HS-27A (cell line): ENCODE results near the gene SLC24A3.
"Not testable (repeated sequence)": the region's sequence is repeated elsewhere in the genome, so short reads cannot be mapped to it uniquely, and the experiment has no call there.

Experiments
- DNase-seq: peaks from one replicate; pipeline ENCODE4 v3.0.0-alpha.2; 2012; ENCODE audit warnings: low read depth, missing footprints

The SLC24A3 gene

DNA sequence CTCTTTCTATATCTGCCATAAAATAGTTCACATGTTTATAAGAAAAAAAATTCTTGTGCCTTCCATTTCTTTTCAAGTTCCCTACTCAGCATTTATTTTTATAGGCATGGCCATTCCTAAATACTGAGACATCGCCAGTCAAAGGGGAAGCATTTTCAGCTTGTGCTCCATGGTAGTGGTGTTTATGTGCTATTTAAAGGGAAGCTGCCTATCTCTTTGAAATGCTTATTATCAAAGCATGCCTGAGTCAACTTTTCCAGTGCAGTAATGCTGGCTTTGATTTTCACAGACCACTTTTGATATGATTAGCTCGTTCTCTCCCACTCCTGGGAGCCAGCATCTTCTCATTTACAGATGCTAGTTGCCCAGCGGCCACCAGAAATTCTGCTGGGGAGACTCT, 421.5 kb downstream of the SLC24A3 start:
- DNase-seq: no peak

DNA sequence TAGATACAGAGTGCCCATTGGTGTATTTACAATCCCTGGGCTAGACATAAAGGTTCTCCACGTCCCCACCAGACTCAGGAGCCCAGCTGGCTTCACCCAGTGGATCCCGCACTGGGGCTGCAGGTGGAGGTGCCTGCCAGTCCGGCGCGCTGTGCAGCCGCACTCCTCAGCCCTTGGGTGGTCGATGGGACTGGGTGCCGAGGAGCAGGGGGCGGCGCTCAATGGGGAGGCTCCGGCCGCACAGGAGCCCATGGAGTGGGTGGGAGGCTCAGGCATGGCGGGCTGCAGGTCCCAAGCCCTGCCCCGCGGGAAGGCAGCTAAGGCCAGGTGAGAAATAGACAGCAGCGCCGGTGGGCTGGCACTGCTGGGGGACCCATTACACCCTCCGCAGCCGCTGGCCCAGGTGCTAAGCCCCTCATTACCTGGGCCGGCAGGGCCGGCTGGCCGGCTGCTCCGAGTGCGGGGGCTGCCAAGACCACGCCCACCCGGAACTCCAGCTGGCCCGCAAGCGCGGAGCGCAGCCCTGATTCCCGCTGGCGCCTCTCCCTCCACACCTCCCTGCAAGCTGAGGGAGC, 427.1 kb downstream of the SLC24A3 start:
- not testable (repeated sequence) for DNase-seq

DNA sequence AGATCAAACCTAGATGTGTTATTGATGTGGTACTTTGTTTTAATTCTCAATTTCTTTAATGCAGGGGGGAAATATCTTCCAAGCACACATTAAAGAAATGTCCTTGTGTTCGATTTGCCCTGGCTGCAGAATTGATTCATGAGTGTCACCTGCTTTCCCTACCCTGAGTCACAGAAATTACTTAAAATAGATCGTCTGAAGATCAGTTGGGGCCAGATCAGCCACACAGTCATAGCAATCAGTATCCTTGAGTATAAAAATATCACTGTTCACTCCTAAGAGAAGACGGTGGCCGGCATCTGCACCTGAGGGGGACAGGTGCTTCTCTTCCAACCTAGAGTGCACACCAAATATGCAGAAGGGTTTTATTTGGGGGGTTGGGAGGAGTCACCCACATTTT, 430.4 kb downstream of the SLC24A3 start:
- no peak for DNase-seq

DNA sequence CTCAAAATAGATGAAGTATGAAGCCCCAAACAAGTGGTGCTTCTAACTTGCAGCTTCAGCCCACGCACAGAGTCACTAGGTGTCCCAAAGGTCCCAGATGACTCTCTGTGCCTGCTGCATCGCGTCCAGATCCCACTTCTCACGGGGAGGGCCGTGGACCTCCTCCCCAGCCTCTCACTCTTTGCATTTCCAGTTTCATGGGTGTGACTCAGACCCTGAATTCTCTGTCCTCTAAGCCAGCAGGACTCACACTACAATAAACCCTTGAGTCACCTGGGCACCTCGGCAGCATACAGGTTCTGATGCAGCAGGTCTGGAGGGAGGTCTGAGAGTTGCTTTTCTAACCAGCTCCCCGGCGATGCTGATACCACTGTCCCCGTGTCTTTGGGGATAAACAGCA, 431.6 kb downstream of the SLC24A3 start:
- DNase-seq: no peak

DNA sequence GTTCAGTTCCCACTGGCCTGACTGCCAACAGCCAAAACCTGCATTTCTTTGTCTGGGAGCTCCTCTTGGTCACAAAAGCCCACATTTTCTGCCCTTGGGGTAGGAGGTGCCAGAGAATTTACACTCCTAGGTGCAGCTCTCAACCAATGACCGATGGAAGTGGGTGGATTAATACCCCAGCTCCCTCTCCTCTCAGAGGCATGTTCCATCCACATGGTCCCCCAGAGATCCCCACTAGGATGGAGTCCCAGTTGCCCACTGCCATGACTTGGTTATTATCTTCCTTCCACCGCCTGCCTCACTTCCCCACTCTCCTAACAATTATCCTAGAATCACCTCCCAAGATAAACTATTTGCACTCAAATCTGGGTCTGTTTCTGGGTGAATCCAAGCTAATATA, 434.5 kb downstream of the SLC24A3 start:
- no peak for DNase-seq

DNA sequence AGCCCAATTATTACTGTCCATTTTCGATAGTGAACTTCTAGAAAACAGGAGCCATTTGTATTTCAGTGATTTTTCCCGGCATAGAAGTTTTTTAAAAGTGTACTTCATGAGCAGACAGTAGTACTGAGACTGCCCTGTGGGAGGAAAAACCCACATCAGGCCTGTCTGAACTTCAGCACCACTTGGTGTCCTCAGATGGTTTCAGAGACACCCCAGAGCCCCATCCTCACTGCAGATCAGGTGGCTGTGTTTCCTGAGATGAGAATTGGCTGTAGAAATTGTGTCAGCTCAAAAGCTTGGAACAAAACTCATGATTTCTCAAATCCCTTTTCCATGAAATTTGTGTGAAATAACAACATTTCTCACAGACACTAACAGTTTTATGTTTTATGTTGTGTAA, 435.6 kb downstream of the SLC24A3 start:
- no peak for DNase-seq

DNA sequence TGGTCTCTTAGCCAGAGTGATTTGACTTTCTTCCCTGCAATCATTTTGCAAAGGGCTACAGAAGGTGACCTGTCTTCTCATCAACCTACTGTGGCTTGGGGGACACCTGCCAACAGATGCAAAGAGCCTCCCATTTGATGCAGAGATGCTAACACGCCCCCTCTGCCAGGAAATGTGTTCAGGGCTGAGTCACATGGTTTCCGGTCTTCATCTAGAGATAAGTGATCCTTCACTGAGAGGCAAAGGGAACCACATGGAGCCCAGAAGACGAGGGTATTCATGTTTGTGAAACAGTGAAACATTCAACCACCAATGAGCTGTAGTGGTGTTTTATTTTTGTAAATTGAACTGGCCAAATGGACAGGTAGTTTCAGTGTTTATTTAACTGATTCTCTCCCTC, 436.6 kb downstream of the SLC24A3 start:
- no peak for DNase-seq

DNA sequence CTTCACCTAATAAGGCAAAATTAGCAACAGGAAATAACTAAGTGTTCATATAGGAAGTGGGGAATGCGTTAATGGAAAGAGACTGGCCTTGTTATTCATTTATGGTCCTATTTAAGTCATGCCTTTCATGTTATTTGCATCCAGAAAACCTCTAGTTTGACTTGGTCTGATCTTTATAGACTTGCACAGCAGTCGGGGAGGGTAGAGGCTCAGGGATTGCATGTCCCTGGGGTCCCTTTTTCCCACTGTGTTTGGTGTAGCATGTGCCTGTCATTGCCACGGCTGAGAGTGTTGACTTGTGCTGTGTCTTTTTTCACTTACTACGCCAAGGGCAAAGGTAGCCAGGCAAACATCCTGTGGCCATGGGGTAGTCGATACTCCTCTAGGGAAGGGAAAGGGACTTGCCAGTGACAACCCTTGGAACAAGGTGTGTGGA, 440.2 kb downstream of the SLC24A3 start:
- no peak for DNase-seq

DNA sequence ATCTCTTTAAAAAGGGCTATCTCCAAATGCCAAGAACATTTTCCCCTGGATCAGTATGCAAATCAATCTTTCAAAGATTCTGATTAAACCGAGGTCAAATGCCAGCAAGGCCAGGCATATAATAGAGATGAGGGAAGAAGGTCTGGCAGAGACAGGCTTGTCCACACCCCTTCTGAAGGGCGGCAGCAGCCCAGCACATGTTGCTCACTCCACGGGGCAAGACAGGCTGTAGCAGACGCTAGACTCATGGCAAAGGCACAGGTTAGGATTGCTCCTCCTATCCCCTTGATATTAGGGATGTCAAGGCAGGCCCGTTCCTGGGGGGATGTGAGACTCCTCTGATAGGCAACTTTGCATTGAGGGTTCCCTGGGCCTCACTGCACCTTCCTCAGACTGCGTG, 440.9 kb downstream of the SLC24A3 start:
- no peak for DNase-seq

DNA sequence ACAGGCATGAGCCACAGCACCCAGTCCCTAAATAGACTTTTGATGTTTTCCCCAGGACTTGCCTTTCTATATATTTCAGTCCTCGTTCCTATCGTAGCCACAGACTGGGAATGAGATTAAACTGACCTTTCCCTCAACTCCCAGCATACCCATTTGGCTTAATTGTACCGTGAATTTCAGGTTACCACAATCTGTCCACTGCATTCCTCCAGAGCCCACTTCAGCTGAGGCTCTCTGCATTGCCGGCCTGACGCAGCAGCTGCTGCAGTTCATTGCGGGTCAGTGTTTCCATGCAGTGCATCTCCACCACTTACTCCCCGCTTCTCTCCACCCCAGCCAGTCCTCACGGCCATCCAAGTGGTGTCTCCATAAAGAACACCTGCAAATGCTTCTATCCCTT, 442.5 kb downstream of the SLC24A3 start:
- no peak for DNase-seq

DNA sequence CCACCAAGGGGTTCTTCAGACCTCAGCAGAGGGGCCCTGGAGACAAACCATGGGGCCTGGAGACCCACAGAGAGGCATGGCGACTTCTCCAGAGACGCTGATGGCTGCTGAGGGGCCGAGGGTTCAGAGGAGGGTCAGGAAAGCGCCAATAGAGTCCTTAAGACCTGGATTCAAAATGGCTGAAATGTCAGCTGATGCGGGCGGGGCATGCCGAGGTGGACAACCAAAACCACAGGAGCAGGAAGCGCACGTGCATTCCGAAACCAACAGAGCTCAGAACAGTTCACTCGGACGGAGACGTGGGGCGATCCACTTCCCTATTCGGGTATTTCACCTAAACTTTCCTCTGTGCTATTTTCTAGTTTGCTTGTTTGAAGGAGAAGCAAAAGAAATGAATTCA, 445.7 kb downstream of the SLC24A3 start:
- no peak for DNase-seq

DNA sequence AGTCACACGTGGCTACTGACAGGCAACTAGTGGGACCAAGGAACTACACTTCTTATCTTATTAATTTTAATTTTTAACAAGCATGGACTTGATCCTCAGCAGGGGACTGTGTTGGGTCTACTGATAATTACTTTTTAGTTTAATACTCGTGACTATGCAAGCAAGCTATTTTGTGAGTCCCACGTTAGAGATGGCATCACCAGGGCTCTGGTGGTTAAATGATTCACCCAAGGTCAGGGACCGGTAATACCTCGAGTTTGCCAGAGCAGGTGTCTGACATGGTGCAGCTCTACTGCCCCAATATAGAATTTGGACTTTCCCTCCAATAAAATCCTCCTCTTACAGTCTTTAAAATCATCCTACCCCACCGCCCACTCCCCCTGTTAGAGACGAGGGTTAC, 447.0 kb downstream of the SLC24A3 start:
- DNase-seq: no peak

DNA sequence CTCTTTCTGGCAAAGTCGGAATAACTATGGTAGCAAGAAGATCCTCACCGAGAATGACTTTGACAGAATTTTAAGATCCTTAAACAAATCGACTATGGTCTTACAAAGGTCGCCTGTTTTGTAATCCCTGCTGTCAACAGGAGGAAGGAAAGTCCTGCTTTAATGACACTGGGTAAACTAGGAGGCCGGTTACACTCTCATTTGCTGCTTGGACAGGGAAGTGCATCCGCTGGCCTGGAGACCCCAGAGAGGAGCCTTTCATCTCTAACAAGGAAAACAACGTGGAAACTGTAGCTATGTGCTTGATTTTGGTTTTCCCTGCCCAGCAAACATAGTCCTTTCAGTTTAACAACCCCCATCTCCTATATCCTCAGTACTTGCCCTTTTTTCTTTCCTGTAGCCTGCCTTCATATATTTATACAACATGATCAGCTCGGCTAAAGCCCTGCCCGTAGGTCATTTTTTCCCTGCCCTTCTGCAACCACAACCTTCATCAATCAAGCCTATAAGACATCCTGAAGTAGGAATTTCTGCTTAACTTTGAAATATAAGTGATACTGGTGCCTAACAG, 448.5 kb downstream of the SLC24A3 start:
- no peak for DNase-seq

DNA sequence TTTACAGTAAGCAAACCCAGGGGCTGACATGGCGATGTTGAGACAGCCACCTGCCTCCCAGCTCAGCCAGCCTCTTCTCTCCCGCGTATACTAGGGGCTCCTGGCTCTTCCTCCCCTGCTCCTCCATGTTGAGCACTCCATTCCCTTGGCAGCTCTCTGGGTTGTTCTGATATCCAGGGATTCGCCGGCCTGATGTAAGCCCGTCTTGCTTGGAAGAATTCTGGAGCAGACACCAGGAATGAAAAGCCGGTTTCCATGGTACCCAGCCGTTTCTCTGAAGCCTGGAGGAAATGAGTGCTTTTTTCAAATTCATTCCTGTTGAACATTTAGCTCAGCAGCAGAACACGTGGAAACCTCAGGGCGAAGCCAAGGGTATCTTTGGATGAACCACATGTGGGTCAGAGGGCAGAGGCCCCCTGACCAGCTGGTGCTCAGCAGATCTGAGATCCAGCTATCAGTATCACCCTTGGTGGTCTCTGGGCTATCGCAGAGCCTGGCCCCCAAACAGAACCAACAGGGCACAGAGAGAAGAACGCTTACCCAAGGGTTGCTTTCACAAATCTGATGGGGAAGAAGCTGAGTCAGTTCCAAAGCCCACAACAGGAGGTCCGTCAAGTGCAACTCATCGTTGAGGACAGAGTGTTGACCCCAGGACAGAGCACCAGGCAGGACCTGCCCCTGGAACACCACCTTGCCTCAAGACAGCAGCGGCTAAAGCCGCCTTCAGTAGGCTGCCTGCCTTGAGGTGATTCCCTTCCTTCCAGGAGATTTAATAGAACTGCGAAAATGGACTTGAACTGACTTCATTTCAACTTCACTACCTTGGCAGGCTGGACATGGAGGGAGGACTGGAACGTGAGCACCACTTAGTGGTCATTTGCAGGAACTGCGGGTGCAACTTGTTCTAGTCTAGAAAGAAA, 449.5 kb downstream of the SLC24A3 start:
- peak; percentile 52 for DNase-seq

DNA sequence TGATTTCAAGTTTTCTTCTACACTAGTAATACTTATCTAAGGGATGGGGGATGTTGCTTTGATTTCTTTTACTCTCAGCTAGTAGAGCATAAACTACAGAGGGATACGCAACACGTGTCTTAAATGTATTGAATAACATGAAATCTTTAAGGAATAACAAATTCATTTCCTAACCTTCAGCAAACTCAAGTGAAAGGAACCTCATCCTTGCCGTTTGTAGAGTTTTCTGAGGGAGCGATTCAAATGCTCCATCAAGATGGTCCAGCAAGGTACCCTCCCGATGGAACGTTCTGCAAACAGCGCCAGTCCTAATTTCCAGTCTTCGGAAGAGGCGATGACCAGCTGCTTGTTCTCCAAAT, 450.2 kb downstream of the SLC24A3 start:
- no peak for DNase-seq

DNA sequence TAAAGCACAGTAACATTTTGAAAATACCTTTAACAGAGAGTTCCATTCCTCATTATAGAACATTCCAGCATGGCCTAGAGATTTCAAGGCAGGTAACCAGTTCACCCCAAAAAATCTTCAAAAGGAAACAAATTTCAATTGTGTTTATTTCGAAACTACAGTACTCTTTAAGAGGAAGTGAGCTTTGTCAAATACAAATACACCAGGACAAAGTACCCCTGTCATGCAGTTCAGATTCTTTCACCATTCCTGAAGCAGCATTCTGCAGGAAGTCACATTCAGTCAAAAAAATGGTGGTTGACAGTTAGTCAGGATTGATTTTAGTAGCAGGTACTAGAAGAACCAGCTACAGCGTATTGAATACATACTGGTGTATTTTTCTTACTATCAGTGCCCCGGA, 456.0 kb downstream of the SLC24A3 start:
- no peak for DNase-seq

DNA sequence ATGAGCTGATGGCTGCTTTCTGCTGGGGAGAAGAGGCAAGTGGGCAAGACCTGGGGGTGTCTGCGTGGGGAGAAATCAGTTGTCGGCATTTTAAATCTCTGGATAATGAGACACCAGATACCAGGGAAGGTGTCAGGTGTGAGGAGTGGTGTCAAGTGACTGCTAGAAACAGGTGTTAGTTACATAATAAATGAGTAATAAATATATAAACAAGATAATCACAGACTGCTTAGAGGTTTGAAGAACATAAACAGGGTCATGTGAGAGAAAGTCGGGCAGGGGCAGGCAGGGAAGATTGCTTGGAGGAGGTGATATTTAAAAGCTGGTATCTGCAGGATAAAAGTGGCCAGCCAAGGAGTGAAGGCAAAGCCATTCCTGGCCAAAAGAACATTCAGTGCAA, 458.4 kb downstream of the SLC24A3 start:
- no peak for DNase-seq

DNA sequence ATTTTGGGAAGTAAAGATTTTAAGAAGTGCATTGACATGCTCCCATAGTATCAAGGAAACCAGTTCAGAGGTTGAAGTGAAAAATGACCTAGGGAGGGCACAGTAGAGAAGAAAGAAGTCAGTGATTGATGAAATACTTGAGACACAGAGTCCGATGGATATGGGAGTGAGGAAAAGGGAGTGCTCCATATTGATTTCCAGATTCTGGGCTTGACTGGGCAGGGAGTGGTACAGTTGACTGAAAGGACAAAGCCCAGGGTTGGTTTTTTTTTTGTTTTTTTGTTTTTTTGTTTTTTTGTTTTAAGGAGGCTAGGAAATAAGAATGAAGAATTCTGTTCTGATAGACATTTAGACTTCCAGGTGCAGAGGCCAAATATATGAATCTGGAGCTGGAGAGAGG, 458.9 kb downstream of the SLC24A3 start:
- no peak for DNase-seq

DNA sequence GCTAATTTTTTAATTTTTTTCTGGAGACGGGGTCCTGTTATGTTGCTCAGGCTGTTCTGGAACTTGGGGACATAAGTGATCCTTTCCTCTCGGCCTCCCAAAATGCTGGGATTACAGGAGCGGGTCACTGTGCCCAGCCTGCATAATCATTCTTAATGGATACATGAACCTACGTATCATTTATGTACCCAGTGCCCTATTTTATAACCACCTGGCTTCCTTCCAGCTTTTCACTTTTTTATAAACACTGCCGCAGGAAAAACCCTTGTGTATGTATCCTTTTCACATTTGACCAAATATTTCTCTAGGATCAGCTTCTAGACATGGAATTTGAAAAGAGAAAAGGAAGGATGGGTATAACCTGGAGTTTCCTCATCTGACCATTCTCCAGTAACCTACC, 460.1 kb downstream of the SLC24A3 start:
- no peak for DNase-seq

DNA sequence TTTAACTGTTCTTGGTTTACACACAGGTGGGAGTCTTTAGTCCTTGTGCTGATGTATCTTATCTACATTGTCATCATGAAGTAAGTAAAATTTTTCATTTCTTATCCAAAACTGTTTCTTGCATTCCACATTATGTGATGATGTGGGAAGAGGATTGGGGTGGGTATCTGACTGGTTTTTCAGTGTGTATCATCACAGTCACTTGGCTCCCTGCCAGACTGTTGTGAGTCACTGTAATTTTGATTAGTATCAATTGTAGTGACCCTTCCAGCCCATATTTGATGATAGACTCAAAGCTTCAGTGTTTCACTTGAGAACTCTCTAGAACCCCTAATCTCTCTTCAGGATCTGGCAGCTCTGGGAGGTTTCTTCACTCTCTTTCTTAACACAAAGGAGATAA, 461.1 kb downstream of the SLC24A3 start:
- no peak for DNase-seq

DNA sequence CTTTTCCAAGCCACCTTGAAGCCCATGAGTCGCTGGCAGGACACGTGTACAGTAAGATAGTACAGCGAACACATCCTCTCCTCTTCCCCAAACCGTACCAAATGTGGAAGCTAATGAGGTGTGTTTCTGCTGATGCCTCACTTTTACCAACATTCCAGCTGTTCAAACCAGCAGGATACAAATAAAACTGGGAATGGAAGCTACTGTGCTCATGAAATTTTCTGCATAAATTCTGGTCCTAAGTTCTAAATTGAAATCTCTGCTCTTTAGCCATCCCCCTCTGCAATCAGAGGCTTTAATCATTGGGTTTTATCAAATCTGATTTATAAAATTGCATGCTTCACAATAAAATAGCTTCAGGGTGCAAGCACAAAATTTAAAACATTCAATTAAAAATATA, 463.8 kb downstream of the SLC24A3 start:
- DNase-seq: no peak

DNA sequence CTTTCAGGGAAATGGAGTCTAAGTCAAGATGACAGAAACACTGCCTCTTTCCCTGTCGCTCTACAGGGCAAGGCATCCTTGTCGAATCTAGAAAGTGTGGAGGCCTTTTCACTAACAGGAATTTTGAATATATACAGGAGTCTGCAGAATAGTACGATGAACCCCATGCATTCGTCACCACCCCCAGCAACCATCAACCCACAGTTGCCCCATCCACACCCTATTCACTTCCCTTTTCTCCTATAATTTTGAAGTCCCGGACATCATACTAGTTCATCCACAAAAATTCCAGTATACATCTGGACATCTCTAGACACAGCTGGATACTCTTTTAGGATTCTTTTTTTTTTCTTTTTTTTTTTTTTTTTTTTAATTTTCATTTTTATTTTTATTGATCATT, 464.9 kb downstream of the SLC24A3 start:
- no peak for DNase-seq

DNA sequence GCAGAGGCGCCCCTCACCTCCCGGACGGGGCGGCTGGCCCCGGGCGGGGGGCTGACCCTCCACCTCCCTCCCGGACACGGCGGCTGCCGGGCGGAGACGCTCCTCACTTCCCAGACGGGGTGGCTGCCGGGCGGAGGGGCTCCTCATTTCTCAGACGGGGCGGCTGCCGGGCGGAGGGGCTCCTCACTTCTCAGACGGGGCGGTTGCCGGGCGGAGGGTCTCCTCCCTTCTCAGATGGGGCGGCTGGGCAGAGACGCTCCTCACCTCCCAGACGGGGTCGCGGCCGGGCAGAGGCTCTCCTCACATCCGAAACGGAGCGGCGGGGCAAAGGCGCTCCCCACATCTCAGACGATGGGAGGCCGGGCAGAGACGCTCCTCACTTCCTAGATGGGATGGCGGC, 466.1 kb downstream of the SLC24A3 start:
- DNase-seq: not testable (repeated sequence)
